B cell (primary cell): ENCODE results near the gene GRM4.

Experiments used
- EZH2 ChIP-seq: IDR thresholded peaks from 2 replicates; pipeline ENCODE4 v1.6.1; 2012; ENCODE audit warnings: borderline replicate concordance, low read depth, mild to moderate bottlenecking, moderate library complexity, low read length; ENCODE audit not compliant: insufficient read depth, poor library complexity, severe bottlenecking
- TF ChIP-seq, protein P1 (sequence below): fragments of 200-600 bp; IDR thresholded peaks from one replicate; pipeline ENCODE4 v1.8.0; 2022; ENCODE audit warnings: antibody characterized with exemption, mild to moderate bottlenecking

DNA sequence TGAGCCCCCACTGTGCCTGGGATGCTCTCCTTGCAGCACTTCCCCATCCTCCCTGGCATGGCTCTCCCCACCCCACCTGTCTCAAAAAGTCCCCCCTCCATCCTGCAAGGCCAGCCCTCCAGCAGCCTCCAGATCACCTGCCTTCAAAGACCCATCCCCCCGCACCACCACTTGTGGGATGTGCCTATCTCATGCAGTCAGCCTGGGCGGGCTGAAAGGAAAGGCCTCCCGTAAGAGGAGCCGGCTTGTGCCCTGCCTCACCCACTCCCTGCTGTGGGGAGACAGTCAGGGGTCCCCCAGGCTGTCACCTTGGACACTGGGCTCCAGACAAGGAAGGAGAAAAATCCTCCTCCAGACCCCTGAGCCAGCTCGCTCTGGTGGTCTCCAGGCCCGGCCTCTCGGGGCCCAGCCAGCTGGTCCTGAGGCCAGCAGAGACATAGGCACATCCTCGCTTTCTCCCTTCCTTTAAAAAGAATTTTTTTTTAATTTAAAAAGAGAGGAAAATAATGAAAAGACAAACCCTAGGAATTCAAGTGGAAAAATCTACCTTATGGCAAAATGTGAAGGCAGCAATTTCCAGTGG, 77.3 kb downstream of the GRM4 start:
- TF ChIP-seq, protein P1, sequence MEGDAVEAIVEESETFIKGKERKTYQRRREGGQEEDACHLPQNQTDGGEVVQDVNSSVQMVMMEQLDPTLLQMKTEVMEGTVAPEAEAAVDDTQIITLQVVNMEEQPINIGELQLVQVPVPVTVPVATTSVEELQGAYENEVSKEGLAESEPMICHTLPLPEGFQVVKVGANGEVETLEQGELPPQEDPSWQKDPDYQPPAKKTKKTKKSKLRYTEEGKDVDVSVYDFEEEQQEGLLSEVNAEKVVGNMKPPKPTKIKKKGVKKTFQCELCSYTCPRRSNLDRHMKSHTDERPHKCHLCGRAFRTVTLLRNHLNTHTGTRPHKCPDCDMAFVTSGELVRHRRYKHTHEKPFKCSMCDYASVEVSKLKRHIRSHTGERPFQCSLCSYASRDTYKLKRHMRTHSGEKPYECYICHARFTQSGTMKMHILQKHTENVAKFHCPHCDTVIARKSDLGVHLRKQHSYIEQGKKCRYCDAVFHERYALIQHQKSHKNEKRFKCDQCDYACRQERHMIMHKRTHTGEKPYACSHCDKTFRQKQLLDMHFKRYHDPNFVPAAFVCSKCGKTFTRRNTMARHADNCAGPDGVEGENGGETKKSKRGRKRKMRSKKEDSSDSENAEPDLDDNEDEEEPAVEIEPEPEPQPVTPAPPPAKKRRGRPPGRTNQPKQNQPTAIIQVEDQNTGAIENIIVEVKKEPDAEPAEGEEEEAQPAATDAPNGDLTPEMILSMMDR, result no peak
- no peak for TF ChIP-seq EZH2
